ENCODE results near the gene CLEC4F. TPM values are rescaled to one million over a fixed set of nuclear protein-coding genes. Genes with fewer than 3 reads are reported as not detected.

CLEC4F gene
- total and polyA plus RNA-seq, 2 of the 13 experiments (the other 11 are each of a cell fraction or from before 2014, with no cell fraction given): 0.12 to 0.13 TPM

DNA sequence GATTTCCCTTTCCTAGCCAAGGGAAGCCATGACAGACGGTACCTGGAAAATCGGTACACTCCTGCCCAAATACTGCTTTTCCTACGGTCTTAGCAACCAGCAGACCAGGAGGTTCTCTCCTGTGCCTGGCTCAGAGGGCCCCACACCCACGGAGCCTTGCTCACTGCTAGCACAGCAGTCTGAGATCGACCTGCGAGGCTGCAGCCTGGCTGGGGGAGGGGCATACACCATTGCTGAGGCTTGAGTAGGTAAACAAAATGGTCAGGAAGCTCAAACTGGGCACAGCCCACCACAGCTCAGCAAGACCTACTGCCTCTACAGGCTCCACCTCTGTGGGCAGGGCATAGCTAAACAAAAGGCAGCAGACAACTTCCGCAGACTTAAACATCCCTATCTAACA, 22.0 kb upstream of the CLEC4F start (continued):
- TF ChIP-seq FOXJ3 (CRISPR knock-in tag; IDR thresholded peaks at IDR 0.05; ENCODE audit: borderline replicate concordance) (no peak), SP2 (CRISPR knock-in tag; IDR thresholded peaks at IDR 0.05) (no peak), ELF1 (CRISPR knock-in tag; IDR thresholded peaks at IDR 0.05) (no peak), ZFP41 (CRISPR knock-in tag; IDR thresholded peaks at IDR 0.05; ENCODE audit: borderline replicate concordance) (no peak), ZFP37 (CRISPR knock-in tag; IDR thresholded peaks at IDR 0.05; ENCODE audit: borderline replicate concordance) (no peak), HMG20B (CRISPR knock-in tag; conservative IDR thresholded peaks at IDR 0.05) (no peak), ARNT2 (CRISPR knock-in tag; IDR thresholded peaks at IDR 0.05; ENCODE audit: low read depth) (no peak), ATF7 (IDR thresholded peaks at IDR 0.05) (no peak), ATF7 (CRISPR knock-in tag; IDR thresholded peaks at IDR 0.05) (no peak), HNRNPK (IDR thresholded peaks at IDR 0.05; ENCODE audit: low read depth, low read length, poor library complexity, severe bottlenecking) (no peak), ZNF501 (CRISPR knock-in tag; IDR thresholded peaks at IDR 0.05) (no peak), ZNF431 (CRISPR knock-in tag; IDR thresholded peaks at IDR 0.05; ENCODE audit: borderline replicate concordance, low read depth) (no peak)
- TF ChIP-seq, protein P1, sequence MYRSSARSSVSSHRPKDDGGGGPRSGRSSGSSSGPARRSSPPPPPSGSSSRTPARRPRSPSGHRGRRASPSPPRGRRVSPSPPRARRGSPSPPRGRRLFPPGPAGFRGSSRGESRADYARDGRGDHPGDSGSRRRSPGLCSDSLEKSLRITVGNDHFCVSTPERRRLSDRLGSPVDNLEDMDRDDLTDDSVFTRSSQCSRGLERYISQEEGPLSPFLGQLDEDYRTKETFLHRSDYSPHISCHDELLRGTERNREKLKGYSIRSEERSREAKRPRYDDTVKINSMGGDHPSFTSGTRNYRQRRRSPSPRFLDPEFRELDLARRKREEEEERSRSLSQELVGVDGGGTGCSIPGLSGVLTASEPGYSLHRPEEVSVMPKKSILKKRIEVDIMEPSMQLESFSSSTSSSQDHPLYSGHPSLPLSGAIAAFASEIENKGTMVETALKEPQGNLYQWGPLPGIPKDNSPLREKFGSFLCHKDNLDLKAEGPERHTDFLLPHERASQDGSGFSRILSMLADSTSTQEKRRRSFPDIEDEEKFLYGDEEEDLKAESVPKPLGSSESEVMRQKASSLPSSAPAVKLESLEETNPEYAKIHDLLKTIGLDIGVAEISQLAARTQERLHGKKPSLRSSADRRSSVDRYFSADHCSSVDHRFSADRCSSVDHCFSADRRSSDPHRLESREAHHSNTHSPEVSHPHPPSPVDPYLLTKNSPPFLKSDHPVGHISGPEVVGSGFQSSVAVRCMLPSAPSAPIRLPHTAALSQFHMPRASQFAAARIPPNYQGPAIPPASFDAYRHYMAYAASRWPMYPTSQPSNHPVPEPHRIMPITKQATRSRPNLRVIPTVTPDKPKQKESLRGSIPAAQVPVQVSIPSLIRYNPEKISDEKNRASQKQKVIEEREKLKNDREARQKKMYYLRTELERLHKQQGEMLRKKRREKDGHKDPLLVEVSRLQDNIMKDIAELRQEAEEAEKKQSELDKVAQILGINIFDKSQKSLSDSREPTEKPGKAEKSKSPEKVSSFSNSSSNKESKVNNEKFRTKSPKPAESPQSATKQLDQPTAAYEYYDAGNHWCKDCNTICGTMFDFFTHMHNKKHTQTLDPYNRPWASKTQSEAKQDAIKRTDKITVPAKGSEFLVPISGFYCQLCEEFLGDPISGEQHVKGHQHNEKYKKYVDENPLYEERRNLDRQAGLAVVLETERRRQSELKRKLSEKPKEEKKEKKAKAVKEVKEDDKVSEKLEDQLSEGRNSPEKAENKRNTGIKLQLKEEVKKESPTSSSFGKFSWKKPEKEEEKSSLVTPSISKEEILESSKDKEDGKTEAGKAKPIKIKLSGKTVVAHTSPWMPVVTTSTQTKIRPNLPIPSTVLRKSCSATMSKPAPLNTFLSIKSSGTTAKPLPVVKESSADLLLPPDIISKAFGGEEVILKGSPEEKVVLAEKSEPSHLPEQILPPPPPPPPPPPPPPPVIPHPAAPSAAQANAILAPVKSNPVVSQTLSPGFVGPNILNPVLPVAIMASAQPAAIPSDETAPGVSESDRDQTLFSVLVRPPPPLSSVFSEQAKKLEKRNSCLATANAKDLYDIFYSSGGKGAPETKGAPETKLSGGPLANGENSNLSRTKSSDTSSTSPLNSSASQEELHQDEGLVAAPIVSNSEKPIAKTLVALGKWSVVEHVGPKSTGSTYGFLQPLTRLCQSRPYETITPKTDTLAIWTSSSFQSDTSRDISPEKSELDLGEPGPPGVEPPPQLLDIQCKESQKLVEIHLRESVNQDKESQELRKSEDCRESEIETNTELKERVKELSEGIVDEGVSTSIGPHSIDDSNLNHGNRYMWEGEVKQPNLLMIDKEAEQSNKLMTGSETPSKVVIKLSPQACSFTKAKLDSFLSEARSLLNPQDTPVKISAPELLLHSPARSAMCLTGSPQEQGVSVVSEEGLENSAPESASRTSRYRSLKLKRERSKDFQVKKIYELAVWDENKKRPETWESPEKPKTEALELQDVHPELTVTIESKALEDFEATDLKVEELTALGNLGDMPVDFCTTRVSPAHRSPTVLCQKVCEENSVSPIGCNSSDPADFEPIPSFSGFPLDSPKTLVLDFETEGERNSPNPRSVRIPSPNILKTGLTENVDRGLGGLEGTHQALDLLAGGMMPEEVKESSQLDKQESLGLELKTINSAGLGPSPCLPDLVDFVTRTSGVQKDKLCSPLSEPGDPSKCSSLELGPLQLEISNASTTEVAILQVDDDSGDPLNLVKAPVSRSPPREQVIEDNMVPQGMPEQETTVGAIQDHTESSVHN (CRISPR knock-in tag; IDR thresholded peaks at IDR 0.05): no peak
- TF ChIP-seq, protein P2, sequence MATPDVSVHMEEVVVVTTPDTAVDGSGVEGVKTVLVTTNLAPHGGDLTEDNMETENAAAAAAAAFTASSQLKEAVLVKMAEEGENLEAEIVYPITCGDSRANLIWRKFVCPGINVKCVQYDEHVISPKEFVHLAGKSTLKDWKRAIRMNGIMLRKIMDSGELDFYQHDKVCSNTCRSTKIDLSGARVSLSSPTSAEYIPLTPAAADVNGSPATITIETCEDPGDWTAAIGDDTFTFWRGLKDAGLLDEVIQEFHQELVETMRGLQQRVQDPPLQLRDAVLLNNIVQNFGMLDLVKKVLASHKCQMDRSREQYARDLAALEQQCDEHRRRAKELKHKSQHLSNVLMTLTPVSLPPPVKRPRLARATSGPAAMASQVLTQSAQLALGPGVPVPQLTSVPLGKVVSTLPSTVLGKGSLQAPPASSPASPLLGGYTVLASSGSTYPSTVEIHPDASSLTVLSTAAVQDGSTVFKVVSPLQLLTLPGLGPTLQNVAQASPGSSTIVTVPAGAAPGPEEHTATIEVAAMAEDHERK (CRISPR knock-in tag; IDR thresholded peaks at IDR 0.05; ENCODE audit: low read depth): no peak
- TF ChIP-seq, protein P3, sequence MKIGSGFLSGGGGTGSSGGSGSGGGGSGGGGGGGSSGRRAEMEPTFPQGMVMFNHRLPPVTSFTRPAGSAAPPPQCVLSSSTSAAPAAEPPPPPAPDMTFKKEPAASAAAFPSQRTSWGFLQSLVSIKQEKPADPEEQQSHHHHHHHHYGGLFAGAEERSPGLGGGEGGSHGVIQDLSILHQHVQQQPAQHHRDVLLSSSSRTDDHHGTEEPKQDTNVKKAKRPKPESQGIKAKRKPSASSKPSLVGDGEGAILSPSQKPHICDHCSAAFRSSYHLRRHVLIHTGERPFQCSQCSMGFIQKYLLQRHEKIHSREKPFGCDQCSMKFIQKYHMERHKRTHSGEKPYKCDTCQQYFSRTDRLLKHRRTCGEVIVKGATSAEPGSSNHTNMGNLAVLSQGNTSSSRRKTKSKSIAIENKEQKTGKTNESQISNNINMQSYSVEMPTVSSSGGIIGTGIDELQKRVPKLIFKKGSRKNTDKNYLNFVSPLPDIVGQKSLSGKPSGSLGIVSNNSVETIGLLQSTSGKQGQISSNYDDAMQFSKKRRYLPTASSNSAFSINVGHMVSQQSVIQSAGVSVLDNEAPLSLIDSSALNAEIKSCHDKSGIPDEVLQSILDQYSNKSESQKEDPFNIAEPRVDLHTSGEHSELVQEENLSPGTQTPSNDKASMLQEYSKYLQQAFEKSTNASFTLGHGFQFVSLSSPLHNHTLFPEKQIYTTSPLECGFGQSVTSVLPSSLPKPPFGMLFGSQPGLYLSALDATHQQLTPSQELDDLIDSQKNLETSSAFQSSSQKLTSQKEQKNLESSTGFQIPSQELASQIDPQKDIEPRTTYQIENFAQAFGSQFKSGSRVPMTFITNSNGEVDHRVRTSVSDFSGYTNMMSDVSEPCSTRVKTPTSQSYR (CRISPR knock-in tag; IDR thresholded peaks at IDR 0.05; ENCODE audit: borderline replicate concordance): peak; percentile 91
- TF ChIP-seq, protein P4, sequence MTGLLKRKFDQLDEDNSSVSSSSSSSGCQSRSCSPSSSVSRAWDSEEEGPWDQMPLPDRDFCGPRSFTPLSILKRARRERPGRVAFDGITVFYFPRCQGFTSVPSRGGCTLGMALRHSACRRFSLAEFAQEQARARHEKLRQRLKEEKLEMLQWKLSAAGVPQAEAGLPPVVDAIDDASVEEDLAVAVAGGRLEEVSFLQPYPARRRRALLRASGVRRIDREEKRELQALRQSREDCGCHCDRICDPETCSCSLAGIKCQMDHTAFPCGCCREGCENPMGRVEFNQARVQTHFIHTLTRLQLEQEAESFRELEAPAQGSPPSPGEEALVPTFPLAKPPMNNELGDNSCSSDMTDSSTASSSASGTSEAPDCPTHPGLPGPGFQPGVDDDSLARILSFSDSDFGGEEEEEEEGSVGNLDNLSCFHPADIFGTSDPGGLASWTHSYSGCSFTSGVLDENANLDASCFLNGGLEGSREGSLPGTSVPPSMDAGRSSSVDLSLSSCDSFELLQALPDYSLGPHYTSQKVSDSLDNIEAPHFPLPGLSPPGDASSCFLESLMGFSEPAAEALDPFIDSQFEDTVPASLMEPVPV (CRISPR knock-in tag; IDR thresholded peaks at IDR 0.05): no peak

All from HepG2 (cell line).